Urinary bladder (tissue), 4 donors: Measurements from ENCODE around the gene SUGP1. TPM values are rescaled to one million over a fixed set of nuclear protein-coding genes. Genes with fewer than 3 reads are reported as not detected.
"Not testable (repeated sequence)": the region's sequence is repeated elsewhere in the genome, so short reads cannot be mapped to it uniquely, and the experiment has no call there.

Experiments used
- DNase-seq: peaks from one replicate; pipeline ENCODE4 v3.0.0-alpha.2; 2015; ENCODE audit errors: extremely low spot score
- H3K27ac ChIP-seq: one replicate; pipeline ENCODE4 v1.5.1; 2013; ENCODE audit warnings: low read depth, mild to moderate bottlenecking, moderate library complexity
- H3K36me3 ChIP-seq: one replicate; pipeline ENCODE4 v1.6.1; 2013; ENCODE audit warnings: mild to moderate bottlenecking, moderate library complexity; ENCODE audit not compliant: insufficient read depth
- H3K4me1 ChIP-seq: one replicate; pipeline ENCODE4 v1.6.1; 2013; ENCODE audit warnings: mild to moderate bottlenecking, moderate library complexity; ENCODE audit not compliant: insufficient read depth
- H3K4me3 ChIP-seq: one replicate; pipeline ENCODE4 v1.5.1; 2013; ENCODE audit warnings: low read depth, low read length
- WGBS: extraction: QIAGEN DNeasy Blood & Tissue Kit; methylation state at CpG from one replicate; pipeline ENCODE4 v1.1.7; 2013; 5-methylcytosine and 5-hydroxymethylcytosine counted together
- polyA plus RNA-seq: library from polyadenylated mRNA; stranded (reverse); fragments of 200-250 nt; gene quantifications from one replicate; pipeline ENCODE4 v1.2.3, GENCODE V29; 2013
- total RNA-seq: library from RNA; depleted of rRNA; stranded (reverse); fragments of >200 nt; gene quantifications from one replicate; pipeline ENCODE4 v1.2.3, GENCODE V29; 2014
- donor health status: healthy with polysubstance abuse.
- donor health status: healthy.

Gene SUGP1
- total and polyA plus RNA-seq, 2 donors: 13.5 to 34.7 TPM

- Histone ChIP-seq H3K4me1 (no peaks in the 10 kb centered on the region), H3K4me3 (no peak overlapping the region), H3K36me3 (no peaks in the 10 kb centered on the region), H3K27ac (no peak overlapping the region)
- DNase-seq: no peak
- 52% methylated on average over 36 of the region's 36 CpGs for WGBS
Measured at GRCh38 chr19:19260417-19261214, 59.7 kb downstream of the SUGP1 start.

DNA sequence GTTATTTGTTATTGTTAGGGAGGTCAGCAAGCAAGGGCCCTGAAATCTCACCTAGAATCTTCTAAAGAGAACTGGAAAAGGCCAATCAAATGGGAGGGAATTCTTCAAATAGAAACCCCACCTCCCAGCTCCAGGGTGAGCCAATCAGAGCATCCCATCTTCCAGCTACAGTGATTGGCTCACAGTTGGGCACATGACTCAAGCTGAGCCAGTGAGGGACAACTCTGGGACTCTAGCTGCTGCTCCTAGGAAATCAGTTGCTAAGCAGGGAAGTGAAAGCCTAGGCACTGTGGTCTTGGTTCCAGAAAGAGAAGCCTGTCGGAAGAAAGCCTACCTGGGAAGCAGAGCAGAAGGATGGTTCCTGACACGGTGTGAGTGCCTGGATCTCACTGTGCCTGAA is 60.6 kb downstream of the SUGP1 start:
- 67% methylated on average over 2 of the region's 2 CpGs for WGBS
- no peak for DNase-seq

DNA sequence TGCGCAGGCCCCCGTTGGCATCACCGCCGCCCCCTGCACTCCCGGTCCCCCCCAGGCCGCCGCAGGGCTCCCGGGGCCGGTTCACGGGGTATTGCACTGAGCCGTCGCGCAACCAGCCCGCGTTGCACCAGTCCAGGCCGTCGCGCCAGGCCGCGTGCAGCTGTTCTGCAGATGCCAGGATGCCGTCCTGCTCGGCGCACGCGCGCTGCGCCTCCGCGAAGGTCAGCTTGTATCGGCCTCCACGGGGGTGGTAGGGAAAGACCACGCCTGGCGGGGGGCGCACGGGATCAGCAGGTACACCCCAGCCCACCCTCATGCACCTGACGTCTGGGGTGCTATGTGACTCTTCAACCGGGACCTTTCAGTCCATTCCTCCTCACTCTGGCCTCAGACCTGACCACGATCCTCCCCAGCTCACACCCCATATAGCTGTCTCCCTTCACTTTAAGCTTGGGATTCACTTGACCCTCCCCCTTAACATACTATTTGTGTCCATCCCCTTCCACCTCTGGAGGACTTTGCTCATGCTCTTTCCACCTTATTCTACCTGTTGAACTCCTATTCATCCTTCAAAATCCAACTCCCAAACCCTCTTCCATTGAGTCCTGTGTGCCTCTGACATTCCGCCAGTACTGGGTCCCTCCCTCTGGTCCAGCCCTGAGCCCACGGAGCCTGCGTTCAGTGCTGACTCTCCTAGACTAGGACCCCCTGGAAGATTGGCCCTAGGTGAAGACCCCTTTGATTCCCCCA is 61.5 kb downstream of the SUGP1 start:
- Histone ChIP-seq H3K36me3 (no peaks in the 10 kb centered on the region), H3K4me3 (no peak overlapping the region), H3K27ac (no peak overlapping the region), H3K4me1 (no peaks in the 10 kb centered on the region)
- WGBS: 93% methylated on average over 41 of the region's 41 CpGs
- DNase-seq: no peak

More for the DNA sequence above, 60.6 kb downstream of the SUGP1 start:
- H3K4me1 ChIP-seq: no peaks in the 10 kb centered on the region
- H3K36me3 ChIP-seq: no peaks in the 10 kb centered on the region
- H3K27ac ChIP-seq: no peak overlapping the region
- no peak overlapping the region for H3K4me3 ChIP-seq

- no peak overlapping the region for H3K27ac ChIP-seq
- no peaks in the 10 kb centered on the region for H3K36me3 ChIP-seq
- no peak for DNase-seq
- no peaks in the 10 kb centered on the region for H3K4me1 ChIP-seq
- H3K4me3 ChIP-seq: no peak overlapping the region
- WGBS: 84% methylated on average over 72 of the region's 72 CpGs
Measured at GRCh38 chr19:19257836-19258588, 62.3 kb downstream of the SUGP1 start.

DNA sequence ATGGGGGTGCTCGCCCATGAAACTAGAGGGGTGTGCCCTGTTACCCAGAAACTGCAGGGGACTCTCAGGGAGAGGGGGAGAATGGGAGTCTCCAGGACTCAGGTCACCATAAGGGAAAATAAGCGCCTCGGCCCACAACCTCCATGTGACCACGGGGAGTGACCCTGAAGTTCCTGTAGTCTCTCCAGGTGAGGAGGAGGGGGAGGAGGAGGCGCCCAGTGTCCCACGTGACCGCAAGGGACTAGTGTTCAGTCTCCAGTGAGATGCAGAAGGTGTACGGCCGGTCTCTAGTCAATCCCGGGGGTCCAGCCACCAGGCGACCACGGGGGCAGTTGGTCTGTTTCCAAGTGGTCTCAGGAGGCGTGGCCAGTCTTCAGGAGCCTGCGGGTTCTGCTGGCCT is 63.2 kb downstream of the SUGP1 start:
- H3K27ac ChIP-seq: no peak overlapping the region
- WGBS: 75% methylated on average over 14 of the region's 14 CpGs
- H3K36me3 ChIP-seq: no peaks in the 10 kb centered on the region
- no peak for DNase-seq
- no peaks in the 10 kb centered on the region for H3K4me1 ChIP-seq
- no peak overlapping the region for H3K4me3 ChIP-seq

DNA sequence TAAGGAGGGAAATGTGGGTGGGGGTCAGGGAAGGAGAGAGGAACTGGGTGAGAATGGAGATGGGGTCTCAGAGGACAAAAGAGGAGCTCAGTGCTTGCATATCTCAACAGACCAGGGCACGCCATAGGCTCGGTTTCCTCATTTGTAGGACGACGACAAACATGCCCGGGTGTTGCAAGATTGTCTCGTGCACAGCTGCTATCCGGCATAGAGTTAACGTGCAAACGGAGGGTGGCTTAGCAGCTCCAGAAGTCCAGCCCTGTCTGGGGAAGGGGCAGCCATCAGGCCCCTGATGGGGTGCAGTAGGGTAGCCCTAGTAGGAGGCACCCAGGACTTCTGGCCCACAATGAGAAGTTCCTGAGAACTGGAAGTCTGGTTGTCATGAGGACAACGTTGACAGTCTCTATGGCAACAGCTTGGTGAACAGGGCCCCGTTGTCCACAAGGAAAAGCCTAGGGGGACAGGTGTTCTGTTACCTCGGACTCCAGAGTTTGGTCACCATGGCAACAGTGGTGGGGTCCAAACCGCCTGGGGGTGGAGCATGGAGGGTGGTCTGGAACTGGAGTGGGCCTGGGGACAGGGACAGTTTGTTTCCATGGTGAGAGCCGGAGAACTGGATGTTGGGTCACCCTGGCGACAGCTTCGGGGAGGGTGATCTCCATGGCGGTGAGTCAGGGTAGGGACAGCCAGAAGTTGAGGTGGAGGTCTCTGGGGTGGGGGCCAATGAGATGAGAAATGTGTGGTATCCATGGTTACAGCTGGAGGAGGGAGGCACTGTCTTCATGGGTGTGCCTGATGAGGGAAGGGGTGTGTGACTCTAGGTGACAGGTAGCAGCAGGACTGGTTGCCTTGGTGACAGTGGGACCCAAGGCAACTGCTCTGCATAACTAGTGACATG is 64.0 kb downstream of the SUGP1 start:
- DNase-seq: no peak
- Histone ChIP-seq H3K4me3 (no peak overlapping the region), H3K27ac (no peak overlapping the region), H3K36me3 (no peaks in the 10 kb centered on the region), H3K4me1 (no peaks in the 10 kb centered on the region)
- 54% methylated on average over 17 of the region's 17 CpGs for WGBS

DNA sequence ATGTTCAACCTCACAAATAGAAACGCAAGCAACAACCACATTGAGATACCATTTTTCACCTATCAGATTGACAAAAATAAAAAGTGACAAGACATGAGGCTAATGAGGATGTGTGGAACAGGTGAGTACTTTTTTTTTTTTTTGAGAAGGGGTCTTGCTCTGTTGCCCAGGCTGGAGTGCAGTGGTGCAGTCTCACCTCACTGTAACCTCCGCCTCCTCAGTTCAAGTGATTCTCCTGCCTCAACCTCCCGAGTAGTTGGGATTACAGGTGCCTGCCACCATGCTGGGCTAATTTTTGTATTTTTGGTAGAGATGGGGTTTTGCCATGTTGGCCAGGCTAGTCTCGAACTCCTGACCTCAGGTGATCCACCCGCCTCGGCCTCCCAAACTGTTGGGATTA is 66.9 kb downstream of the SUGP1 start:
- WGBS: 84% methylated on average over 6 of the region's 6 CpGs
- not testable (repeated sequence) for H3K4me3 ChIP-seq, H3K36me3 ChIP-seq, H3K27ac ChIP-seq, DNase-seq, H3K4me1 ChIP-seq

GRCh38 chr19:19250196-19250801 is 70.0 kb downstream of the SUGP1 start:
- no peak for DNase-seq
- Histone ChIP-seq H3K4me3 (no peak overlapping the region), H3K4me1 (no peaks in the 10 kb centered on the region), H3K27ac (no peak overlapping the region), H3K36me3 (no peaks in the 10 kb centered on the region)
- 42% methylated on average over 5 of the region's 5 CpGs for WGBS

GRCh38 chr19:19240476-19240875 is 79.8 kb downstream of the SUGP1 start:
- WGBS: 78% methylated on average over 9 of the region's 9 CpGs
- Histone ChIP-seq H3K27ac (no peak overlapping the region), H3K36me3 (no peaks in the 10 kb centered on the region), H3K4me1 (no peaks in the 10 kb centered on the region), H3K4me3 (no peak overlapping the region)
- DNase-seq: no peak

- Histone ChIP-seq H3K36me3 (no peaks in the 10 kb centered on the region), H3K27ac (no peak overlapping the region), H3K4me1 (no peaks in the 10 kb centered on the region), H3K4me3 (no peak overlapping the region)
- no peak for DNase-seq
Measured at GRCh38 chr19:19239675-19240074, 80.6 kb downstream of the SUGP1 start.

- H3K36me3 ChIP-seq: no peaks in the 10 kb centered on the region
- H3K4me3 ChIP-seq: no peak overlapping the region
- WGBS: 78% methylated on average over 18 of the region's 18 CpGs
- no peak overlapping the region for H3K27ac ChIP-seq
- DNase-seq: no peak
- H3K4me1 ChIP-seq: no peaks in the 10 kb centered on the region
Measured at GRCh38 chr19:19238126-19238894, 82.0 kb downstream of the SUGP1 start.

DNA sequence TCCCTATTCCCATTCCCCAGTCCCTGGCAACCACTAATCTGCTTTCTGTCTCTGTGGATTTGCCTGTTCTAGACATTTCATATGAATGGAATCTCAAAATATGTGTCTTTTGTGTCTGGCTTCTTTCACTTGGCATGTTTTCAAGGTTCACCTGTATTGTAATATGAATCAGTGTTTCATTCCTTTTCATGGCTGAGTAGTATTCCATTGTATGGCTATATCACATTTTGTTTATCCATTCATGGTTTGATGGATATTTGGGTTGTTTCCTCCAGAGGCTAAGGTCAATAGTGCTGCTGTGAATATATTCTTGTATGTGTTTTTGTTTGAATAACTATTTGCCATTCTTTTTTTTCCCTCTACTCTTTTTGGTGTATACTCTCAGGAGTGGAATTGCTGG is 84.1 kb downstream of the SUGP1 start:
- Histone ChIP-seq H3K36me3 (no peaks in the 10 kb centered on the region), H3K4me3 (no peak overlapping the region), H3K27ac (no peak overlapping the region), H3K4me1 (no peaks in the 10 kb centered on the region)
- no peak for DNase-seq
